HCT116 (cell line): Measurements from ENCODE around the gene ICAM1.

ENCODE experiments used
- EZH2 ChIP-seq: fragments of 200-600 bp; sonication (generic); IDR thresholded peaks from 2 replicates; pipeline ENCODE4 v1.6.1; 2017; ENCODE audit warnings: antibody characterized with exemption, mixed run types
- POLR2A ChIP-seq: IDR thresholded peaks from 2 replicates; pipeline ENCODE4 v1.7.0; 2011; ENCODE audit warnings: borderline replicate concordance; ENCODE audit not compliant: insufficient read depth, insufficient read length; ENCODE audit errors: extremely low read depth
- RAD21 ChIP-seq: IDR thresholded peaks from 2 replicates; pipeline ENCODE4 v1.6.1; 2012; ENCODE audit warnings: low read depth, mild to moderate bottlenecking
- SRF ChIP-seq: IDR thresholded peaks from 2 replicates; pipeline ENCODE4 v1.6.1; 2012; ENCODE audit warnings: low read depth
- YY1 ChIP-seq: IDR thresholded peaks from 2 replicates; pipeline ENCODE4 v1.6.1; 2011; ENCODE audit warnings: low read length, low read depth, moderate library complexity, mild to moderate bottlenecking; ENCODE audit not compliant: insufficient replicate concordance; ENCODE audit errors: extremely low read depth
- ZNF274 ChIP-seq: fragments of 200-500 bp; sonication (Bioruptor generic); IDR thresholded peaks from 2 replicates; pipeline ENCODE4 v1.6.1; 2014; ENCODE audit warnings: mild to moderate bottlenecking, low read depth, low read length, inconsistent platforms
- TF ChIP-seq, protein P1 (sequence below), 3 experiments: fragments of 200-600 bp in 1 of 3; sonication (generic) in 1 of 3; IDR thresholded peaks in 2 of 3; conservative IDR thresholded peaks in 1 of 3; 2 replicates each; pipeline ENCODE4 v1.5.1; 2012 to 2017; ENCODE audit warnings: low read depth in 2 of 3, low read length in 2 of 3, antibody characterized with exemption in 1 of 3, borderline replicate concordance in 1 of 3, control low read depth in 1 of 3, mild to moderate bottlenecking in 1 of 3, mixed read lengths in 1 of 3, mixed run types in 1 of 3, moderate library complexity in 1 of 3; ENCODE audit not compliant: insufficient read depth in 1 of 3
- TF ChIP-seq, protein P2 (sequence below): IDR thresholded peaks from 2 replicates; pipeline ENCODE4 v1.6.1; 2012
- TF ChIP-seq, protein P3 (sequence below): IDR thresholded peaks from 2 replicates; pipeline ENCODE4 v1.6.1; 2012; ENCODE audit warnings: low read depth
- TF ChIP-seq, protein P4 (sequence below): IDR thresholded peaks from 2 replicates; pipeline ENCODE4 v1.6.1; 2012

DNA sequence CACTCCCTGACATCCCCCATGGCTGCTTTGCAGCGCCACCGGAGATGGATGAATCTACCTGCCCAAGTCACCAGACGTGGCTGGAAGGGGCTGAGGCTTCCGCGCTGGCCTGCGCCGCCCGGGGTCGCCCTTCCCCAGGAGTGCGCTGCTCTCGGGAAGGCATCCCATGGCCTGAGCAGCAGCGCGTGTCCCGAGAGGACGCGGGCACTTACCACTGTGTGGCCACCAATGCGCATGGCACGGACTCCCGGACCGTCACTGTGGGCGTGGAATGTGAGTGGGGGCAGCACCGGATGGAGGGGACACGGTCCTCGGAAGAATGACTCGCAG is 23.4 kb downstream of the ICAM1 start:
- TF ChIP-seq, protein P1, sequence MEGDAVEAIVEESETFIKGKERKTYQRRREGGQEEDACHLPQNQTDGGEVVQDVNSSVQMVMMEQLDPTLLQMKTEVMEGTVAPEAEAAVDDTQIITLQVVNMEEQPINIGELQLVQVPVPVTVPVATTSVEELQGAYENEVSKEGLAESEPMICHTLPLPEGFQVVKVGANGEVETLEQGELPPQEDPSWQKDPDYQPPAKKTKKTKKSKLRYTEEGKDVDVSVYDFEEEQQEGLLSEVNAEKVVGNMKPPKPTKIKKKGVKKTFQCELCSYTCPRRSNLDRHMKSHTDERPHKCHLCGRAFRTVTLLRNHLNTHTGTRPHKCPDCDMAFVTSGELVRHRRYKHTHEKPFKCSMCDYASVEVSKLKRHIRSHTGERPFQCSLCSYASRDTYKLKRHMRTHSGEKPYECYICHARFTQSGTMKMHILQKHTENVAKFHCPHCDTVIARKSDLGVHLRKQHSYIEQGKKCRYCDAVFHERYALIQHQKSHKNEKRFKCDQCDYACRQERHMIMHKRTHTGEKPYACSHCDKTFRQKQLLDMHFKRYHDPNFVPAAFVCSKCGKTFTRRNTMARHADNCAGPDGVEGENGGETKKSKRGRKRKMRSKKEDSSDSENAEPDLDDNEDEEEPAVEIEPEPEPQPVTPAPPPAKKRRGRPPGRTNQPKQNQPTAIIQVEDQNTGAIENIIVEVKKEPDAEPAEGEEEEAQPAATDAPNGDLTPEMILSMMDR (IDR thresholded peaks at IDR 0.05 in 2 of 3, conservative IDR thresholded peaks at IDR 0.05 in 1 of 3; ENCODE audit: borderline replicate concordance in 1 of 3, insufficient read depth in 1 of 3, low read depth in 2 of 3, low read length in 2 of 3): no peak
- TF ChIP-seq, protein P2, sequence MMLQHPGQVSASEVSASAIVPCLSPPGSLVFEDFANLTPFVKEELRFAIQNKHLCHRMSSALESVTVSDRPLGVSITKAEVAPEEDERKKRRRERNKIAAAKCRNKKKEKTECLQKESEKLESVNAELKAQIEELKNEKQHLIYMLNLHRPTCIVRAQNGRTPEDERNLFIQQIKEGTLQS: no peak
- TF ChIP-seq, protein P3, sequence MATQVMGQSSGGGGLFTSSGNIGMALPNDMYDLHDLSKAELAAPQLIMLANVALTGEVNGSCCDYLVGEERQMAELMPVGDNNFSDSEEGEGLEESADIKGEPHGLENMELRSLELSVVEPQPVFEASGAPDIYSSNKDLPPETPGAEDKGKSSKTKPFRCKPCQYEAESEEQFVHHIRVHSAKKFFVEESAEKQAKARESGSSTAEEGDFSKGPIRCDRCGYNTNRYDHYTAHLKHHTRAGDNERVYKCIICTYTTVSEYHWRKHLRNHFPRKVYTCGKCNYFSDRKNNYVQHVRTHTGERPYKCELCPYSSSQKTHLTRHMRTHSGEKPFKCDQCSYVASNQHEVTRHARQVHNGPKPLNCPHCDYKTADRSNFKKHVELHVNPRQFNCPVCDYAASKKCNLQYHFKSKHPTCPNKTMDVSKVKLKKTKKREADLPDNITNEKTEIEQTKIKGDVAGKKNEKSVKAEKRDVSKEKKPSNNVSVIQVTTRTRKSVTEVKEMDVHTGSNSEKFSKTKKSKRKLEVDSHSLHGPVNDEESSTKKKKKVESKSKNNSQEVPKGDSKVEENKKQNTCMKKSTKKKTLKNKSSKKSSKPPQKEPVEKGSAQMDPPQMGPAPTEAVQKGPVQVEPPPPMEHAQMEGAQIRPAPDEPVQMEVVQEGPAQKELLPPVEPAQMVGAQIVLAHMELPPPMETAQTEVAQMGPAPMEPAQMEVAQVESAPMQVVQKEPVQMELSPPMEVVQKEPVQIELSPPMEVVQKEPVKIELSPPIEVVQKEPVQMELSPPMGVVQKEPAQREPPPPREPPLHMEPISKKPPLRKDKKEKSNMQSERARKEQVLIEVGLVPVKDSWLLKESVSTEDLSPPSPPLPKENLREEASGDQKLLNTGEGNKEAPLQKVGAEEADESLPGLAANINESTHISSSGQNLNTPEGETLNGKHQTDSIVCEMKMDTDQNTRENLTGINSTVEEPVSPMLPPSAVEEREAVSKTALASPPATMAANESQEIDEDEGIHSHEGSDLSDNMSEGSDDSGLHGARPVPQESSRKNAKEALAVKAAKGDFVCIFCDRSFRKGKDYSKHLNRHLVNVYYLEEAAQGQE: no peak
- TF ChIP-seq POLR2A (no peak), YY1 (no peak), SRF (no peak), EZH2 (no peak), ZNF274 (no peak), RAD21 (no peak)
- TF ChIP-seq, protein P4, sequence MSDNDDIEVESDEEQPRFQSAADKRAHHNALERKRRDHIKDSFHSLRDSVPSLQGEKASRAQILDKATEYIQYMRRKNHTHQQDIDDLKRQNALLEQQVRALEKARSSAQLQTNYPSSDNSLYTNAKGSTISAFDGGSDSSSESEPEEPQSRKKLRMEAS: no peak
